Thoracic aorta (tissue), 2 donors: ENCODE data around the gene TSPAN12. TPM values are rescaled to one million over a fixed set of nuclear protein-coding genes. Genes with fewer than 3 reads are reported as not detected.

Source experiments
- ATAC-seq: fragments of 150-250 bp; one replicate; pipeline ENCODE4 v1.8.0; 2017; ENCODE audit warnings: low read depth; ENCODE audit not compliant: insufficient number of reproducible peaks, low FRiP score
- DNase-seq: peaks from one replicate; pipeline ENCODE4 v3.0.0-alpha.2; 2020; ENCODE audit warnings: low spot score
- H3K27ac ChIP-seq, 2 donors: fragments of 200-600 bp; sonication (generic); 1 replicate in 1 of 2; 2 replicates in 1 of 2; pipeline ENCODE4 v1.5.1; 2016; ENCODE audit warnings: mild to moderate bottlenecking in 2 of 2, moderate library complexity in 2 of 2
- H3K27me3 ChIP-seq: fragments of 200-600 bp; sonication (generic); replicated peaks from 2 replicates; pipeline ENCODE4 v1.6.0; 2016; ENCODE audit warnings: mild to moderate bottlenecking; ENCODE audit not compliant: insufficient read depth
- H3K36me3 ChIP-seq: fragments of 200-600 bp; sonication (generic); one replicate; pipeline ENCODE4 v1.5.1; 2016
- H3K4me1 ChIP-seq, 2 donors: fragments of 200-600 bp; sonication (generic); 1 replicate in 1 of 2; 2 replicates in 1 of 2; pipeline versions ENCODE4 v1.5.1 to v1.6.0; 2016; ENCODE audit warnings: low read depth in 2 of 2, mild to moderate bottlenecking in 1 of 2; ENCODE audit not compliant: control insufficient read depth in 1 of 2
- H3K4me3 ChIP-seq: fragments of 200-600 bp; sonication (generic); 2 replicates; pipeline ENCODE4 v1.5.1; 2016; ENCODE audit warnings: mild to moderate bottlenecking
- H3K9me3 ChIP-seq: fragments of 200-600 bp; sonication (generic); 2 replicates; pipeline ENCODE4 v1.5.1; 2016
- total RNA-seq, 2 donors: library from RNA; depleted of rRNA; stranded (reverse); fragments of >200 nt; gene quantifications; one replicate each; pipeline versions ENCODE4 v1.1.0 to v1.2.3, GENCODE V29; 2016
- TF ChIP-seq, protein P1 (sequence below): fragments of 200-600 bp; sonication (generic); IDR thresholded peaks from one replicate; pipeline ENCODE4 v1.5.1; 2019; ENCODE audit warnings: antibody characterized with exemption

The TSPAN12 gene
- total RNA-seq, 2 donors from 2014 or later: 10.8 to 12.6 TPM

DNA sequence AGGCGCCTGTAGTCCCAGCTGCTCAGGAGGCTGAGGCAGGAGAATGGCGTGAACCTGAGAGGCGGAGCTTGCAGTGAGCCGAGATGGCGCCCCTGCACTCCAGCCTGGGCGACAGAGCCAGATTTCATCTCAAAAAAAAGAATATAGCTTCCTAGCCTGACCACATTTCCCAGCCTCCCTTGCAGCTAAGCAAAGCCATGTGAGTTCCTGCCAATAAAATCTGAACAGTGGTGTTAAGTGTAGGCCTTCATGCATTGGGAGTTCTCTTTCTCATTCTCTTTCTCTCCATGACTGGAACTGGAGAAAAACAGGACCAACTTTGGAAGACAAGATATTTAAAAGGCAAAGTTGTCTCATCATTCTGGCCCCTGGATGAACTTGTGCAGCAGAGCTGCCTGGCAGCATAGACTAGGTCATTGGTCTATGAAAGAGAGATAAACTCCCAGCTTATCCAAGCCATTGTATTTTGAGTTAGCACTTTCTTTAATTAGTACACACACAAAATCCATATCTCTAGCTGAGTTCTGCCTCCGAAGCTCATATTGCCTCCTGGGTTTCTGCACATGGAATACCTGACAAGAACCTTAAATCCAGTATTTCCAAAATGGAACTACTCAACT lies 60.8 kb downstream of the TSPAN12 start:
- Histone ChIP-seq H3K4me3 (no peak overlapping the region), H3K9me3 (no peaks in the 10 kb centered on the region), H3K27me3 (no peaks in the 10 kb centered on the region), H3K4me1 (no peaks in the 10 kb centered on the region), H3K36me3 (no peaks in the 10 kb centered on the region), H3K27ac (no peak overlapping the region)
- TF ChIP-seq, protein P1, sequence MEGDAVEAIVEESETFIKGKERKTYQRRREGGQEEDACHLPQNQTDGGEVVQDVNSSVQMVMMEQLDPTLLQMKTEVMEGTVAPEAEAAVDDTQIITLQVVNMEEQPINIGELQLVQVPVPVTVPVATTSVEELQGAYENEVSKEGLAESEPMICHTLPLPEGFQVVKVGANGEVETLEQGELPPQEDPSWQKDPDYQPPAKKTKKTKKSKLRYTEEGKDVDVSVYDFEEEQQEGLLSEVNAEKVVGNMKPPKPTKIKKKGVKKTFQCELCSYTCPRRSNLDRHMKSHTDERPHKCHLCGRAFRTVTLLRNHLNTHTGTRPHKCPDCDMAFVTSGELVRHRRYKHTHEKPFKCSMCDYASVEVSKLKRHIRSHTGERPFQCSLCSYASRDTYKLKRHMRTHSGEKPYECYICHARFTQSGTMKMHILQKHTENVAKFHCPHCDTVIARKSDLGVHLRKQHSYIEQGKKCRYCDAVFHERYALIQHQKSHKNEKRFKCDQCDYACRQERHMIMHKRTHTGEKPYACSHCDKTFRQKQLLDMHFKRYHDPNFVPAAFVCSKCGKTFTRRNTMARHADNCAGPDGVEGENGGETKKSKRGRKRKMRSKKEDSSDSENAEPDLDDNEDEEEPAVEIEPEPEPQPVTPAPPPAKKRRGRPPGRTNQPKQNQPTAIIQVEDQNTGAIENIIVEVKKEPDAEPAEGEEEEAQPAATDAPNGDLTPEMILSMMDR: no peak
- DNase-seq: no peak
- ATAC-seq: no peak

GRCh38 chr7:120794106-120794729 lies 63.7 kb downstream of the TSPAN12 start:
- Histone ChIP-seq H3K4me3 (no peak overlapping the region), H3K36me3 (no peaks in the 10 kb centered on the region), H3K9me3 (no peaks in the 10 kb centered on the region), H3K27me3 (no peaks in the 10 kb centered on the region), H3K4me1 (no peaks in the 10 kb centered on the region), H3K27ac (no peak overlapping the region)
- DNase-seq: no peak
- no peak for ATAC-seq
- TF ChIP-seq, protein P1: no peak

DNA sequence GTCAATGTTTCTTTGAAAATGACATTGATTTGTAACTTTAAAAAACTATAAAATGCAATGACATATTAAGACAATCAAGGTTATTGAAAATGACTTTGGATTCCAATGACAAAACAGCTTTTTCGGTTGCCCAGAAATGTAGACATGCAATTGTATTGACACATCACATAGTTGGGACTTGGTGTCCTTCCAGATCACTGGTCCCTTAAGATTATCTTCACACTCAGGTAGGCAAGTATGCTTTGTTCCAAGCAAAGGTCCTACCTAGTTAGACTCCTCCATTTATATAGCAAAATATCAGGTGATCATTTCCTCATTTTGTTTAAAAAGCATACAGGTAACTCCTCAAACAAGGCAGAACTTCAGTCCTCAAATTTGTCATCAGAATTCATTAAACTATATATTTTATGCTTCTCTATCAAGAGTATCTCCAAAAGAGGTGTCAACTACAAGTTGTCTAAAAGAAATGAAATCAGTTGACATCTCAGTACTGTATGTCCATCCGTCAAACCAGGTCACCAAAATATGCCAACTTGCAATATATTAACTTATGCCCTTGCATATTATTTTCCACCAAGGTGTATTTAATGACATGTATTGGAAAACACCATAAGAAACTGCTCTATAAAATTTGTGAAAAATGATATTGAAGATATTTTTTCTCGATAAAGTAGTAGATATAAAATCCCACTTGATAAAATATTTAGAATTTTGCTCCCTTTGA lies 64.6 kb downstream of the TSPAN12 start:
- H3K27me3 ChIP-seq: no peaks in the 10 kb centered on the region
- H3K36me3 ChIP-seq: peaks cover 2% of the 10 kb centered on the region
- TF ChIP-seq, protein P1: no peak
- ATAC-seq (no peak), DNase-seq (no peak)
- H3K4me1 ChIP-seq: no peaks in the 10 kb centered on the region
- H3K27ac ChIP-seq: no peak overlapping the region
- H3K4me3 ChIP-seq: no peak overlapping the region
- H3K9me3 ChIP-seq: no peaks in the 10 kb centered on the region

DNA sequence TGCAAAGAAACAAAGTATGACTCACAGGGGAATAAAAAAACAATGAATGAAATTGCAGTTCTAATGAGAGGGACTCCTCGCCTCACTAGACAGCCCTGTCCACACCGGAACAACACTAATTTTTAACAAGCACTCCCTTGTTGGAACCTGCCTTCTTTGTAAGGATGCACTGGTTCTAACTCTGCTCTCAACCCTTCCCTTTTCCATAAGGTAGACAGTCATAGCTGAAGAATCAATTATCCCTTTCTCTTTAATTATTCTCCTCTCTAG lies 65.1 kb downstream of the TSPAN12 start:
- DNase-seq (no peak), ATAC-seq (no peak)
- peaks cover 5% of the 10 kb centered on the region for H3K36me3 ChIP-seq
- H3K4me1 ChIP-seq: no peaks in the 10 kb centered on the region
- TF ChIP-seq, protein P1: no peak
- H3K9me3 ChIP-seq: no peaks in the 10 kb centered on the region
- H3K27me3 ChIP-seq: no peaks in the 10 kb centered on the region
- H3K4me3 ChIP-seq: no peak overlapping the region
- no peak overlapping the region for H3K27ac ChIP-seq

DNA sequence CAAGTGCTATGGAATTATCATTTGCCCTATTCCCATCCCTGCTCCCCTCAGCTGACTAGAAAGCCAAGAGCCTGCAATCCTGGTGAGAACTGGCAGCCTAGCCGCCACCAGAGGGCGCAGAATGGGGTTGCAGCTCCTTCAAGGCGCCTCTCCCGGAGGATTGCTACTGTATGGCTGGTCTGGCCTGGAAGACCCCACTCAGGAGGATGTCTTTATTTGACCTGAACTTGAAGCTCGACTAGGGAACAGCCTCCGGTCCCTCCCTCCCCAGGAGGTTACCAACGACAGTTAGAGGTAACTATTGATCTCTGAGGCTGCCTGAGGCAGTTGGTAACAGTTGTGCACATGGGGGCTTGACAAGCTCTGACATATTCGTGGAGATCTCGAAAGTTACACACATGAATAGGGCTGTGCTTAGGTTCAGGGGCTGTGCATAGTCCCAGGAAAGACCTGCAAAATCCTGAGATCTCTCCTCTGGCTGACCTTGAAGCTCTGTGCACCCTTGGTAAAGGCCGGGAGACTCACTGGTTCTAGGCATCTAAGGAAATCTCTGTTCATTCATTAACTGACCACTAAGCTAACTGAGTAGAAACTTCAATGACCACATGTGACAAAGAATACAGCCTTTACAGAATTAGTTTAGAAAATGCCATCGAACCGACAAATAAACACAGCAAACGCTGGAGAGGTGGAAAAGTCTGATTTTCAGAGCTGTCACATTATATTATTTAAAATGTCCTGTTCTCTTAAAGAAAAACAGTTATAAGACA lies 65.7 kb downstream of the TSPAN12 start:
- H3K4me1 ChIP-seq: no peaks in the 10 kb centered on the region

More for the DNA sequence above, 65.7 kb downstream of the TSPAN12 start:
- ATAC-seq (peak; percentile 28), DNase-seq (peak; percentile 7)
- Histone ChIP-seq H3K9me3 (no peaks in the 10 kb centered on the region), H3K27me3 (no peaks in the 10 kb centered on the region), H3K36me3 (peaks cover 5% of the 10 kb centered on the region), H3K4me3 (no peak overlapping the region), H3K27ac (no peak overlapping the region)
- TF ChIP-seq, protein P1: peak; percentile 80
